Erythroblast (primary cell): ENCODE measurements around the gene INF2.

Experiments used
- DNase-seq, 2 experiments: peaks; one replicate each; lab custom pipeline; 2025; lab: John Stamatoyannopoulos, UW
- GATA1 ChIP-seq: IDR thresholded peaks from 2 replicates; pipeline ENCODE4 v1.6.1; 2011; ENCODE audit warnings: low read depth, mild to moderate bottlenecking, control low read depth, low read length, moderate library complexity
- POLR2A ChIP-seq: IDR thresholded peaks from 2 replicates; pipeline ENCODE4 v1.6.1; 2011; ENCODE audit warnings: mild to moderate bottlenecking, low read length

INF2 gene

GRCh38 chr14:104757681-104758392 lies 68.4 kb downstream of the INF2 start:
- DNase-seq: no peak
- TF ChIP-seq GATA1: no peak
- TF ChIP-seq POLR2A: no peak

DNA sequence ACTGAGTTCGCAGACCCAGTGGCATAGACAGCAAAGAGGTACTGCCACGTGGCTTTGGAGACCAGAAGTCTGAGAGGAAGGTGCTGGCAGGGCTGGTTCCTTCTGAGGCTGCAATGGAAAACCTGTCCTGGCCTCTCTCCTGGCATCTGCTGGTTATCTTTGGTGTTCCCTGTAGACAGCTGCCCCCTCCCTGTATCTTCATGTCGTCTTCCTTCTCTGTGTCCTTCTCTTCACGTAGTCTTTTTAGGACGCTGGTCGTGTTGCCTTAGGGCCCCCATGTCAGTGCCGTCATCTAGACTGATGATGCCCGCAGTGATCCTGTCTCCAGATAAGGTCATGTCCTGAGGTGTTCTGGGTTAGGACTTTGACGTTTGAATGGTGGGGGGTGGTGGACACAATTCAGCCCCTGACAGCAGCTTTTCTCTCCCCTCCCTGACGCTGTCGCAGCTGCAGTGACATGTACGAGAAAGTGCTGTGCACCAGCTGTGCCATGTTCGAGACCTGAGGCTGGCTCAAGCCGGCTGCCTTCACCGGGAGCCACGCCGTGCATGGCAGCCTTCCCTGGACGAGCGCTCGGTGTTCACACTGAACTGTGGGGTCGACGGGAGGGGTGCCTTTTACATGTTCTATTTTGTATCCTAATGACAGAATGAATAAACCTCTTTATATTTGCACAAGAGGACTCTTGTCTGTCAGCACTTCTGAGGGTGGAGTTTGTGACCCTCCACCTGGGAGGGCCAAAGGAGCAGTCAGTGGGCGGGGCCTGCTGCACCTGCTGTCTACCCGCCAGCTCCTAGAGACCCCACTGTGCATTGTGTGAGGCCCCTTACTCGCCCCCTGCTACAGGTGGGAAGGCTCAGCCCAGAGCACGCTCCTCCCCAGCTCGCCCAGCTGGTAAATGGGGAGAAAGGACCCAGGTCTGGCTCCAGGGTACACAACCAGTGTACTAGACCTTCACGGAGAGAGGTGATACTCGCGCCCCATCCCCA lies 69.9 kb downstream of the INF2 start:
- no peak for TF ChIP-seq GATA1
- no peak for TF ChIP-seq POLR2A

DNA sequence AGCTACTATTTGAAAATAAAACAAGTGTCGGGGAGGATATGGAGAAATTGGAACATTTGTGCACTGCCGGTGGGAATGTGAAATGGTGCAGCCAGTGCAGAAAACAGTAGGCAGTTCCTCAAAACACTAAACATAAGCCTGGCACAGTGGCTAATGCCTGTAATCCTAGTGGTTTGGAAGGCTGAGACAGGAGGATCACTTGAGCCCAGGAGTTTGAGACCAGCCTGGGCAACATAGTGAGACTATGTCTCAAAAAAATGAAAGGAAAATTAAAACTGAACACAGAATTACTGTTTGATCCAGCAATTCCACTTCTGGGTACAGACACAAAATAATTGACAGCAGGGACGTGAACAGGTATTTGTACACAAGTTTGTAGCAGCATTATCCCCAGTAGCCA lies 76.1 kb downstream of the INF2 start:
- TF ChIP-seq GATA1 (no peak), POLR2A (no peak)
- no peak for DNase-seq

More for the DNA sequence above, 69.9 kb downstream of the INF2 start:
- DNase-seq: no peak

DNA sequence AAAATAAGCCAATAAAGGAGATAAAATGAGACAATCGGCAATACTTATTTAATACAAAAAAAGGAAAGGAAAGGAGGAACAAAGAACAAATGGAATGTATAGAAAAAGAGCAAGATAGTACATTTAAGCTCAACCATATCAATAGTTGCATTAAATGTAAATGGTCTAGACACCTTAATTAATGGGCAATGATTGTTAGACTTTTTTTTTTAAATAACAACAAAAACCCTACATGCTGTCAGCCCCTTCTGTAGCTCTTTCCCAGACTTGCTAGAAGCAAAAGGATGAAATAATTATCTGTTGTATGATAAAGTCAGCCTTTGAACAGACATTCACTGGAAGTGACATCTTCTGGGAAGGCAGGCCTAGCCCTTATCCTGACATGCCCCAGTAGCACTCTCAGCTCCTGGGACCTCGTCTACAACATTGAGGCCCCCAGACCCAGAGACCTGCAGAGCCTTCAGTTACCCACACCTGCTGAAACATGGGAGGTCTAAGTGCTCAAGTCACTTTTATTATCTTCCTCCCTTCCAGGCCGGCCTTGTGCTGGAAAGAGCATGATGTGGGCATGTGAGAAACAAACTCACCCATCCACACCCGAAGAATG lies 76.9 kb downstream of the INF2 start:
- TF ChIP-seq GATA1: no peak
- no peak for TF ChIP-seq POLR2A
- no peak for DNase-seq

DNA sequence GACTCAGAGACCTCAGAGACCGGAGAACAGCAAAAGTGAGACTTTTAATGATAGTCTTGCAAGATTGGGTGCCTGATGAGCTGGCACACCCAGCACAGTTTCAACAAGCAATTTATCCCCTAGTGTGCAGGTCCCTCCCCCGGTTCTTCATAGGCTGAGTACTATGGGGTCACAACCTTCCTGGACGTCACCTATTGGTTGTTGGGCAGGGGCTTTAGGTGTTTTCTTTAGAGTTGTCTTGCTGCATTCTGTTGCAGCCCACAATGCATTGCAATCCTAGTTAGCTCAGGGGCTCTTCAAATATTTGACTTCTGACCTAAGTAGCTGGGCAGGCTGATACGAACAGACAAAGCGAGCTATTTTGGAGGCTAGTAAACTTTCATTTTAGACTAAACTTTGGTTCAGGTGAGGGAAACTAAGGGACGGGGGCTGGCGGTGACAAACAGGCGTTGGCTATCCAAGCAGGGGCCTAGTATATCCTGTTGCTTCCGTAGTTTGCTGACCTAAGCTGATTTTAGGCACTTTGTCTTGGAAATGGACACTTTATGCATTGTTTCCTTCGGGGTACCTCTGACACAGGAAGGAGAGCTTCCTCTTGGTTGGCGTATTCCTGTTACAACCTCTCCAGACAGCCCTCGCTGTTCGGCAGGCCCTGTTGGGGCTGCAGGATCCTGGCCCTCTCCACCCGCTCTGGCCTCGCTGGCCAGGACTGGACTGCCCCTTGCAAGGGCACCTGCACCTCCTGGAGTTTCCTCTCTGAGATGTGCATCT lies 77.6 kb downstream of the INF2 start:
- DNase-seq: no peak
- TF ChIP-seq POLR2A (no peak), GATA1 (no peak)

DNA sequence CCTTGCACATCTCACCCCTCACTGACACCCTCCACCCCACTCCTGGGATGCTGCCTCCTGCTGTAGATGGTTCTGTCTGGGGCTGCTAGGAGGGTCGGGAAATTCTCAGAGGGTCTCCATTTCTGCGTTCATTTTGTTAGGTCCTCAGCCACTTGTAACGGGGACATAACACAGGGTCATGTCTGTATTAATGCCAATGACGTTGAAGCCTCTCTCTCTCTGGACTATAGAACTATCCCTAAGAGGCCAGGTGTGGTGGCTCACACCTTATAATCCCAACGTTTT lies 78.2 kb downstream of the INF2 start:
- no peak for DNase-seq
- TF ChIP-seq POLR2A: no peak
- no peak for TF ChIP-seq GATA1

DNA sequence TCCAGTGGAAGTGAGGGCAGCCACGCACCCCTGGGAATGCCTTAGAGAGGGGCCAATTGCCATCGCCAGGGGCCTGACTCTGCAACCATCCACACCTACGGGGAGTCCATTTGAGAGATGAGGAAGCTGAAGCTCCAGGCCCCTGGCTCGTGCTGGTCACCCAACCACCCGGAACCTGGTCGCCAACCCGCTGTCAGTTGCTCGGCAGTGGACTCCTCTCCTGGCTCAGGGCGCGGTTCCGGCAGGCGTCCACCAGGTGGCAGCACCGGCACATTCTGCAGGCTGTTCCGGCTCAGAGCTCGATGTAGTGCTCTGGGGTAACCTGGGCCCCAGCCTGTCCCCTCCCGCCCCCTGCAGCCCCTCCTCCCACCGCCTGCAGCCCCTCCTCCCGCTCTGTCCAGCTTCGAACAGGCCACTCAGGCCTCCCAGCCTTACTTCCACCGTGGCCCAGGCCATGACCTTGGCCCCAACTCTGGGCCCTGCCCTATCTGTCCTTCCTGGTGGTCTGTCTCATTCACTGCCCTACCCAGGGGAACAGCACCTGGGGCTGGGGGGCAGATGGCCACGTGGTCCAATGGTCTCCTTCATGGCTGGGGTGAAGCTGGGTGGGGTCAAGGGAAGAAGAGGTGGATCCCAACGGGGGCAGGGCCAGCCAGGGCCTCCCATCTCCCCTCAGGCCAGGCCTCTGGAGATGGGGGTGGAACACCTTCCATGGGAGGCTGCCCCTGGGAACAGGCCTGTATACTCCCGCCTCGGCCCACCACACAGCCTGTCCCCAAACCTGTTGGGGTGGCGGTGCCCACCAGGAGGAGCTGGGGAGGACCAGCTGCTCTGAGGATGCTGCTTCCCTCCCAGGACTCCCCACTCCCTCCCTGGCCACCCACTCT lies 79.3 kb downstream of the INF2 start:
- TF ChIP-seq GATA1: no peak
- no peak for TF ChIP-seq POLR2A
- DNase-seq: peak; percentile 84 to 91

DNA sequence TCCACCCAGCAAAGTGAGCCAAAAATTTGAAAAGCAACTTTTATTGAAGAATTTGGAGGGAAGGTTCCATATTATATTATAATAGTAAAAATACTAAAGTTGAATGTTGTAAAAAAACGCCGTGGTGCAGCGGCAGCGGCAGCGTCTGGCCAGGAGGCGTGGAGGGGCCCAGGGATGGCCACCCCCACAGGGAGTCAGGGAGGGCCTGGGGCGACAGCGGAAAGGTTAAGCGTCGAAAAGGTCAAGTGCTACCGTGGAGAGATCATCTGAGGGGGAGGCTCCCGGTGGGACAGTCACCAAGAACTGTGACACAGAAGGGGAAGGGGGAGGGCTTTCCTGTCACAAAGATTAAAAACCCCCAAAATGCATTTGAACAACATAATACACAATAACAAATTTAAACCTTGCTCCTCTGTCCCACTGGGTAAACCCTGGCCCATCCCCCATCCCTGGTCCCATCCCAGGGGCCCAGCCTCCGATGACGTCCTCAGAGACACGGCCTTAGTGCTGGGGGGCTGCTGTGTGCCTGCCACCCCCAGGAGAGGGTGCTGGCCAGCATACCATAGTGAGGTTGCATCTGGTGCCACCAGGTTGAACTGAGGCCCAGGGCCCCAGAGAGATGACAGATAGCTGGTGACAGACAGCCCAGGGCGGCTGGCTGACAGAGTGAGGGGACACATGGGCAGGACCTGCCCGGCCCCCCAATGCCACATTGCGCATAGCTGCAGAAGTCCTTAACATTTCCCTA lies 80.1 kb downstream of the INF2 start:
- no peak for TF ChIP-seq GATA1
- DNase-seq: no peak

DNA sequence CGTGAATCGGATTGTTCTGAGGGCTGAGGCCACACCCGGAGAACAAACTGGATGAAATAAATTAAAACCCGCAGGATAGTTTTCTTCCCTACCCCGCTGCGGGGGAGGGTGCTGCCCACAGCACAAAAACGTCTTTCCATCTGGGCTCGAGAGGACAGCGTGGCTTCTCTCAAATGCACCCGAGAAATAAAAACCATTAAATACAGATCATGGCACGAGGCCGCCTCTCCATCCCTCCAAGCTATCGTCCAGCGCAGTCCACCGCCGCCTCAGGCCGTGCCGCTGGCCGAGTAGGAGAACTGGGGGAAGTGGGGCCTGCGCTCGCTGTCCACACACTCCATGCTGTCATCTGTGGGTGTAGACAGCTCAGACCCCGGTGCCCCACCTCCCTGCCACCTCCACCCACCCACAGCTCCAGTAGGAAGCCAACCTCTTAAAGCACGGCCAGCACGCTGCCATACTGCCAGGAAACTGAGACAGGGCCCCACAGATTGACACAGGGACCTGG lies 80.7 kb downstream of the INF2 start:
- DNase-seq: no peak
- no peak for TF ChIP-seq POLR2A
- TF ChIP-seq GATA1: no peak

DNA sequence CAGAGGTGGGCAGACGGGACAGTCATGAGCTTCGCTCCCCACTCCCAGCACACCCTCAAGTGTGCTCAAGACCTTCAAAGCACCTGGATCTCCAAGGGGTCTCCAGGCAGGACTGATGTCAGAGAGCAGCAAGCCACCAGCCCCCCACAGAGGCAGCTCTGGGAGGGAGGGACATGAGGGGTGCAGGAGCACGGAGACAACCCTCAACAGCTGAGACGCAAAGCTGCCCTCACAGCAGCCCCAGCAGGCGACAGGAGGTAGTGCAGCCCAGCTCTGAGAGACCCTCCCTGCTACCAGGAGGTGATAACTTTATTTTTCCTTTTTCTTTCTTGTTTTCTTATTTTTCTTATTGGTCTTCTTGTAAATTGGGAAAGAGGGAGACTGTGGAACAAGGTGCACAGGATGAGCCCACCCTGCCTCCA lies 81.4 kb downstream of the INF2 start:
- TF ChIP-seq GATA1: no peak
- TF ChIP-seq POLR2A: no peak
- peak; percentile 37 to 43 for DNase-seq

GRCh38 chr14:104771374-104771773 lies 82.0 kb downstream of the INF2 start:
- no peak for TF ChIP-seq GATA1
- no peak for TF ChIP-seq POLR2A

More at GRCh38 chr14:104771374-104771773, 82.0 kb downstream of the INF2 start:
- DNase-seq: no peak
